Vagina (tissue), 2 donors: ENCODE data around the gene KCNE1. TPM values are rescaled to one million over a fixed set of nuclear protein-coding genes. Genes with fewer than 3 reads are reported as not detected.

Source experiments
- DNase-seq, 2 donors: peaks; one replicate each; pipeline ENCODE4 v3.0.0-alpha.2; 2017; ENCODE audit errors: extremely low spot score in 2 of 2
- H3K27ac ChIP-seq: fragments of 200-600 bp; sonication (generic); one replicate; pipeline ENCODE4 v1.5.1; 2019
- H3K27me3 ChIP-seq: fragments of 200-600 bp; sonication (generic); one replicate; pipeline ENCODE4 v1.5.1; 2019
- H3K36me3 ChIP-seq, 2 donors: fragments of 200-600 bp; sonication (generic); one replicate each; pipeline ENCODE4 v1.5.1; 2017 to 2019
- H3K4me1 ChIP-seq: fragments of 200-600 bp; sonication (generic); one replicate; pipeline ENCODE4 v1.5.1; 2019
- H3K4me3 ChIP-seq, 2 donors: fragments of 200-600 bp; sonication (generic); 1 replicate in 1 of 2; 2 replicates in 1 of 2; pipeline ENCODE4 v1.5.1; 2016 to 2019
- H3K9me3 ChIP-seq: fragments of 200-600 bp; sonication (generic); one replicate; pipeline ENCODE4 v1.5.1; 2019
- CTCF ChIP-seq, 3 experiments: fragments of 450-650 bp in 2 of 3; fragments of 200-600 bp in 1 of 3; sonication (generic) in 1 of 3; IDR thresholded peaks; one replicate each; pipeline ENCODE4 v1.5.1; 2017 to 2019; ENCODE audit warnings: antibody characterized with exemption in 3 of 3, mild to moderate bottlenecking in 2 of 3, moderate library complexity in 2 of 3
- POLR2A ChIP-seq, 2 donors: fragments of 450-650 bp; IDR thresholded peaks; one replicate each; pipeline ENCODE4 v1.6.1; 2017; ENCODE audit warnings: antibody characterized with exemption in 2 of 2, mild to moderate bottlenecking in 2 of 2, moderate library complexity in 2 of 2
- POLR2AphosphoS5 ChIP-seq, 2 donors: sonication (generic); formaldehyde crosslinking; IDR thresholded peaks; one replicate each; pipeline ENCODE4 v1.9.0; 2017; ENCODE audit warnings: antibody characterized with exemption in 2 of 2, mild to moderate bottlenecking in 2 of 2, low read depth in 1 of 2; ENCODE audit not compliant: insufficient read depth in 1 of 2
- intact Hi-C: fragments of 100-400 bp; cut with DNase I; formaldehyde crosslinking; loops from one replicate; pipeline ENCODE4 v1.15.1; 2023
- total RNA-seq: library from RNA; depleted of rRNA; stranded (reverse); fragments of >200 nt; gene quantifications from one replicate; pipeline ENCODE4 v1.2.3, GENCODE V29; 2016

KCNE1 gene
- total RNA-seq, 1 donor from 2014 or later: 2.2 TPM

GRCh38 chr21:34533938-34534337 is 21.9 kb upstream of the KCNE1 start:
- Histone ChIP-seq H3K36me3 (no peaks in the 10 kb centered on the region), H3K4me1 (no peaks in the 10 kb centered on the region), H3K9me3 (no peaks in the 10 kb centered on the region), H3K4me3 (no peak overlapping the region), H3K27me3 (no peaks in the 10 kb centered on the region), H3K27ac (no peak overlapping the region)
- intact Hi-C loops: no loop called here
- TF ChIP-seq CTCF (IDR thresholded peaks at IDR 0.05): no peak
- no peak for TF ChIP-seq POLR2AphosphoS5 (IDR thresholded peaks at IDR 0.05; ENCODE audit: insufficient read depth in 1 of 2, low read depth in 1 of 2)
- TF ChIP-seq POLR2A (IDR thresholded peaks at IDR 0.05): no peak
- DNase-seq: no peak

DNA sequence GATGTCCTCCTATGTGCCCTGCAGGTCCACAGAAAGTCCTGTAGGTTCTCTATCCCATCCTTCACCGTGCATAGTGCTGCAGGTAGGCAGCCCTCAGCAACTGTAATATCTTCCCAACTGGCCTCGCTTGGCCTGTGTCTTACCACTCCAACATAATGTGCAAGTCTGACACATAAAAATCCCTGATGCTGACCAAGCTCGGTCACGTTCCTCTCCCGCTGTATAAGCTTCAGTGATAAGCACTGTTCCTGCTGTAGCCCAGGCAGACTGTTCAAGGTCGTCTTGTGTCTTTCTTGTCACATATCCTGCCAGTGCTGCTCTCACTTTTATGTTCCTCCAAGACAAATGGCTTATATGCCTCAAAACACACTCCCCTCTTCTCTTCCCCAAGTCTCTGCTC is 19.4 kb upstream of the KCNE1 start:
- intact Hi-C loops: no loop called here
- Histone ChIP-seq H3K4me1 (peaks cover 8% of the 10 kb centered on the region), H3K9me3 (no peaks in the 10 kb centered on the region), H3K36me3 (no peaks in the 10 kb centered on the region), H3K27me3 (no peaks in the 10 kb centered on the region), H3K27ac (no peak overlapping the region), H3K4me3 (no peak overlapping the region)
- DNase-seq: no peak
- TF ChIP-seq CTCF (IDR thresholded peaks at IDR 0.05) (no peak), POLR2AphosphoS5 (IDR thresholded peaks at IDR 0.05; ENCODE audit: insufficient read depth in 1 of 2, low read depth in 1 of 2) (no peak), POLR2A (IDR thresholded peaks at IDR 0.05) (no peak)

DNA sequence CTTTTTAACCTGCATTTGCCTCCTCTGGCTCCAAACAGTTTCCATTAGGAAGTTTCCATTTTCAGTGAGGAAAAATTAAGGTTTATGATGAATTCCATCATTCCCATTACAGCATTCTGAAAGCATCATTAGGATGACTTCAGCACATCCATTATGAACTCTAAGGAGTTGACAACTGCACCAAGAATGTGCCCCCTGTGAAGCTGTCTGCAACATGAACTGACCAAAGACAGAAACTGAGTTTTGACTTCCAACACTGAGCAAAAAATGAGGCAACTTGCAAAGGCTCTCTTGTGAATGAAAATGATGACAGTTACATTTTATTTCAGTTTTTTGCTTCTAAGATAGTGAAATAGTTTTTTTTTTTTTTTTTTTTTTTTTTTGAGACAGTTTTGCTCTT is 18.3 kb upstream of the KCNE1 start:
- Histone ChIP-seq H3K9me3 (no peaks in the 10 kb centered on the region), H3K36me3 (no peaks in the 10 kb centered on the region), H3K4me3 (no peak overlapping the region), H3K27me3 (no peaks in the 10 kb centered on the region), H3K27ac (no peak overlapping the region), H3K4me1 (peaks cover 18% of the 10 kb centered on the region)
- no peak for DNase-seq
- no peak for TF ChIP-seq CTCF (IDR thresholded peaks at IDR 0.05)
- intact Hi-C loops: no loop called here

DNA sequence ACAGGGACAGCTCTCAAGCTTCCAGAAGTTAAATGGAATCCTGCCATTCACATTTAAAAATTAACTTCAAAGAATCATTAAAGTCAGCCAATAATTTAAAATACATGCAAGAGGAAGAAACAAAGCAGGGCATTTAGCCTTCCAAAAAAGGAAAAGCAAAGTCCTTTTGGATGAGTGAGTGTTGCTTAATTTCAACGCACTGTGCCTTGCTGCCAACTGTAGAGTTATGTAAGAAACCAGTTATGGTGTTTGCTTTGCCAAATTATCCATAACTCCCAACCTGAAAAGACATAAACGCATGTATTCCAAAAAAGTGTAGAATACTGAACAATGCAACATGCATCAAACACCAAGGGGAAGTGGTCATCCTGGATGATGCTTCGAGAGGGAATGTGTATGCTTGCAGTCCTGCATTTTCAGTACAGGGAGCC is 16.1 kb upstream of the KCNE1 start:
- TF ChIP-seq CTCF (IDR thresholded peaks at IDR 0.05) (no peak), POLR2A (IDR thresholded peaks at IDR 0.05) (no peak), POLR2AphosphoS5 (IDR thresholded peaks at IDR 0.05; ENCODE audit: insufficient read depth in 1 of 2, low read depth in 1 of 2) (no peak)
- intact Hi-C loops: no loop called here
- no peaks in the 10 kb centered on the region for H3K36me3 ChIP-seq
- H3K4me3 ChIP-seq: no peak overlapping the region
- peak overlapping the region; percentile 85 for H3K27ac ChIP-seq
- no peaks in the 10 kb centered on the region for H3K9me3 ChIP-seq
- H3K4me1 ChIP-seq: peaks cover 33% of the 10 kb centered on the region
- no peak for DNase-seq
- H3K27me3 ChIP-seq: no peaks in the 10 kb centered on the region

- H3K27ac ChIP-seq: peak overlapping the region; percentile 85
- TF ChIP-seq POLR2A (IDR thresholded peaks at IDR 0.05) (peak in 1 of 2 donors; percentile 38), POLR2AphosphoS5 (IDR thresholded peaks at IDR 0.05; ENCODE audit: insufficient read depth in 1 of 2, low read depth in 1 of 2) (peak; percentile 46 to 96), CTCF (IDR thresholded peaks at IDR 0.05) (no peak)
- H3K4me1 ChIP-seq: peaks cover 46% of the 10 kb centered on the region
- peak in 1 of 2 donors; percentile 97 for DNase-seq
- intact Hi-C loops: no loop called here
- peak overlapping the region; percentile 43 to 45 for H3K4me3 ChIP-seq
- H3K36me3 ChIP-seq: no peaks in the 10 kb centered on the region
- H3K27me3 ChIP-seq: no peaks in the 10 kb centered on the region
- H3K9me3 ChIP-seq: no peaks in the 10 kb centered on the region
Observed at GRCh38 chr21:34526618-34527290, 14.7 kb upstream of the KCNE1 start.
